ENCODE data around the gene OLFM3. TPM values are rescaled to one million over a fixed set of nuclear protein-coding genes. Genes with fewer than 3 reads are reported as not detected.

Gene OLFM3
- total RNA-seq, 4 donors from 2014 or later, result not detected

DNA sequence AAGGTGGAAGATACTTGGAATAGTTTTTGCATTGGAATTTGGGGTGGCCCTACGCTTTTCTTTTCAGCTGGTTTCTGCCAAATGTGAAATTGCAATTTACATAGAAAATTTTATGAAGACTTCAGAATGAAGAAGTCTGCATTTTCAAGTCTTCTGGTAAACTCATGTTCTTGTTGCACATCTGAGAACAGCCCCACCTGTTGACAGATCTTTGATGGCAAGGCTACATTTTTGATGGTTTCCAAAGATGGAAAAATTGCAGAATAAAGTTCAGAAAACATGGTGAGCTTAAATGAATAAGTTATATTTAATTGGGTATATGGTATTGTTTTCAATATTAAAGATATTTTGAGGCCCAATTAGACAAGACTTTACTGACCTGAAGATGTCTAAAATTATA lies 25.4 kb downstream of the OLFM3 start:
- 48 to 59% methylated on average over 1 of the region's 1 CpG for WGBS, 2 donors
- TF ChIP-seq, protein P1, sequence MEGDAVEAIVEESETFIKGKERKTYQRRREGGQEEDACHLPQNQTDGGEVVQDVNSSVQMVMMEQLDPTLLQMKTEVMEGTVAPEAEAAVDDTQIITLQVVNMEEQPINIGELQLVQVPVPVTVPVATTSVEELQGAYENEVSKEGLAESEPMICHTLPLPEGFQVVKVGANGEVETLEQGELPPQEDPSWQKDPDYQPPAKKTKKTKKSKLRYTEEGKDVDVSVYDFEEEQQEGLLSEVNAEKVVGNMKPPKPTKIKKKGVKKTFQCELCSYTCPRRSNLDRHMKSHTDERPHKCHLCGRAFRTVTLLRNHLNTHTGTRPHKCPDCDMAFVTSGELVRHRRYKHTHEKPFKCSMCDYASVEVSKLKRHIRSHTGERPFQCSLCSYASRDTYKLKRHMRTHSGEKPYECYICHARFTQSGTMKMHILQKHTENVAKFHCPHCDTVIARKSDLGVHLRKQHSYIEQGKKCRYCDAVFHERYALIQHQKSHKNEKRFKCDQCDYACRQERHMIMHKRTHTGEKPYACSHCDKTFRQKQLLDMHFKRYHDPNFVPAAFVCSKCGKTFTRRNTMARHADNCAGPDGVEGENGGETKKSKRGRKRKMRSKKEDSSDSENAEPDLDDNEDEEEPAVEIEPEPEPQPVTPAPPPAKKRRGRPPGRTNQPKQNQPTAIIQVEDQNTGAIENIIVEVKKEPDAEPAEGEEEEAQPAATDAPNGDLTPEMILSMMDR (IDR thresholded peaks at IDR 0.05), result no peak
- TF ChIP-seq POLR2A (IDR thresholded peaks at IDR 0.05), result no peak
- Histone ChIP-seq H3K36me3 (no peaks in the 10 kb centered on the region), H3K4me3 (no peak overlapping the region), H3K9me3 (no peaks in the 10 kb centered on the region), H3K4me1 (no peaks in the 10 kb centered on the region), H3K27me3 (no peaks in the 10 kb centered on the region), H3K27ac (no peak overlapping the region)
- intact Hi-C loops (cut with DNase I), result no loop called here
- no peak for DNase-seq

DNA sequence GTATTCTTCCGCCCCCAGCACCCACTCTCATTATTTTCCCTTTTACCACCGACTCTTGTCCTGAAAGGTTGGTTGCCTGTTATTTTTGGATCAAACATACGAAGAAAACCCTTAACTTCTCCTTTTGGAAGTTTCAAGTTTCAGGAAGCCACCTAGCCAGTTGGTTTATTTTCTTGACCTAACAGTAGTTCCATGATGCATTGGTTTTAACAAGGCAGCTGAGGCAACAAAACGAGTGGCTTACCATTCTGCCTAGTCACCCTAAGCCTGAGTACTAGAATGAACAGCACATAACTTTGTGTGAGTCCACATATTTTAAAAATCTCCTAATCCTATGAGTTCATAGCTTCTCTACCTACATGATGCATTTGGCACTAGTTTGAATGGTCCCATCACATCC lies 28.9 kb downstream of the OLFM3 start:
- Histone ChIP-seq H3K4me3 (no peak overlapping the region), H3K27me3 (no peaks in the 10 kb centered on the region), H3K4me1 (no peaks in the 10 kb centered on the region), H3K9me3 (no peaks in the 10 kb centered on the region), H3K36me3 (no peaks in the 10 kb centered on the region), H3K27ac (no peak overlapping the region)
- WGBS, 2 donors, result 58 to 68% methylated on average over 4 of the region's 4 CpGs
- TF ChIP-seq, protein P1 (IDR thresholded peaks at IDR 0.05), result no peak
- TF ChIP-seq POLR2A (IDR thresholded peaks at IDR 0.05), result no peak
- DNase-seq, result no peak
- intact Hi-C loops (cut with DNase I), result no loop called here

DNA sequence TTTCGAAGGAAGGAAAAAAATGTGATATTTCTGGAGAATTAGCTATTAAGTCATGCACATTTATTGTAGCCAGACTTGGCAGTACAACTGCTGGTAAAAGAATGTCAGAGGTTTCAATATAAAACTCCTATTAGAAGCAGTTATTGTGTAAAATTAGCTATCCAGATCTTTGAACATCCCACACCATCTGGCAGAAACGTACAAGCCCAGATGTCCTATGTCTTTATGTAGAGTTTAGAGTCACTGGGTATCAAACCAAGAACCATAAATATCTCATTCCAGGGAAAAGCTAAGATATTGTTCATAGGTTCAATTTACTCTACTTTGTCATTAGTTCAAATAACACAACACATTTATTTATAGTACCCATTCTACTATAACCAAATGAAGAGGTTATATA lies 31.4 kb downstream of the OLFM3 start:
- no peak for DNase-seq
- TF ChIP-seq POLR2A (IDR thresholded peaks at IDR 0.05), result no peak
- TF ChIP-seq, protein P1 (IDR thresholded peaks at IDR 0.05), result no peak
- Histone ChIP-seq H3K36me3 (no peaks in the 10 kb centered on the region), H3K4me3 (no peak overlapping the region), H3K4me1 (no peaks in the 10 kb centered on the region), H3K27ac (no peak overlapping the region), H3K9me3 (no peaks in the 10 kb centered on the region), H3K27me3 (no peaks in the 10 kb centered on the region)
- WGBS, 2 donors, result 13 to 31% methylated on average over 2 of the region's 2 CpGs
- intact Hi-C loops (cut with DNase I), result no loop called here

DNA sequence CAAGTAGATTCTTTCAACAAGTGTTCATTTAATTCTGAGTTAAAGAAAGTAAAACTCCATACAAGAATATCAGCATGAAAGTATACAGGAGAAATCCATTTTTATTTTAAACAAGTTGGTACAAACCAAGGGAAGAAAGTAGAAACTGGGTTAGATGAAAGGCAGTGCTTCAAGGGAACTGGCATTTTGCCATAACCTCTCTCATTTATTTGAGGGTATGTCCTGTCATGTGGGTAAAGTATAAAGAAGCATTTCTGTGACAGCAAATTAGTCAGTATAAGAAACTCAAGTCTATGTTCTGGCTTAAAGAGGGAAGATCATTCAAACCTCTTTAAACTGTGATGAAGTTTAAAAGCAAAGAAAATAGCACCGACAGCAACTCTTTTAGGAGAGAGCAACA lies 32.0 kb downstream of the OLFM3 start:
- Histone ChIP-seq H3K36me3 (no peaks in the 10 kb centered on the region), H3K27ac (no peak overlapping the region), H3K27me3 (no peaks in the 10 kb centered on the region), H3K4me1 (no peaks in the 10 kb centered on the region), H3K4me3 (no peak overlapping the region), H3K9me3 (no peaks in the 10 kb centered on the region)
- 0% methylated on average over 1 of the region's 1 CpG for WGBS, 2 donors
- DNase-seq, result no peak
- TF ChIP-seq, protein P1 (IDR thresholded peaks at IDR 0.05), result no peak
- no peak for TF ChIP-seq POLR2A (IDR thresholded peaks at IDR 0.05)
- intact Hi-C loops (cut with DNase I), result no loop called here

DNA sequence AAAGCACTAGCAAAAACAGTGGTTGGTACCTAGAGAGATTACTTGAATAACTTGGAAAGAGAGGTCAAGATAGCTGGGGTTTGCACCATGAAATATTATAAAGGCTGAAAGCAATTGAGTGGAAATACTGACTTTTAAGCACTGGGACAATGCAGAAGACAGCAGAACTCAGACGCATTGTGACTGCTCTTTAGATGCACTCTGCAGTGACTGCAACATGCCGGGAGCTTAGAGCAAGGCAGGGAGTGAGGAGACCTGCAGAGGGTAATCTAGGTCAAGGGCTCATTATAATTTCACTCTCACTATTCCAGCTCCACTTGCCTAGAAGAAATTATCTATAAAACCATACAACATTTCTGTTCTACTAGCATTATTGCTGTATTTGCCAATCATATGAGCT lies 36.6 kb downstream of the OLFM3 start:
- Histone ChIP-seq H3K27ac (no peak overlapping the region), H3K4me3 (no peak overlapping the region), H3K9me3 (no peaks in the 10 kb centered on the region), H3K27me3 (no peaks in the 10 kb centered on the region), H3K4me1 (no peaks in the 10 kb centered on the region), H3K36me3 (no peaks in the 10 kb centered on the region)
- no peak for DNase-seq
- TF ChIP-seq POLR2A (IDR thresholded peaks at IDR 0.05), result no peak
- TF ChIP-seq, protein P1 (IDR thresholded peaks at IDR 0.05), result no peak
- intact Hi-C loops (cut with DNase I), result no loop called here
- WGBS, 2 donors, result 85% methylated on average over 2 of the region's 2 CpGs

All from esophagus squamous epithelium (tissue), 5 donors.